ENCODE measurements around the gene SH3RF2.

GRCh38 chr5:145915970-145916638, 20.3 kb upstream of the SH3RF2 start:
- TF ChIP-seq CTCF (IDR thresholded peaks at IDR 0.05 in 2 of 3, conservative IDR thresholded peaks at IDR 0.05 in 1 of 3; ENCODE audit: control insufficient read depth in 2 of 3, extremely low read depth in 1 of 3, insufficient read depth in 1 of 3, low read depth in 3 of 3, low read length in 3 of 3) (no peak), POLR2A (IDR thresholded peaks at IDR 0.05; ENCODE audit: low read depth, low read length) (no peak), SIN3A (IDR thresholded peaks at IDR 0.05; ENCODE audit: low read depth, low read length) (no peak), RAD21 (IDR thresholded peaks at IDR 0.05; ENCODE audit: insufficient read depth, low read depth, low read length) (no peak), SRF (IDR thresholded peaks at IDR 0.05; ENCODE audit: low read depth in 2 of 2, low read length in 2 of 2) (no peak), BHLHE40 (IDR thresholded peaks at IDR 0.05; ENCODE audit: borderline replicate concordance in 1 of 2, low read depth in 2 of 2, low read length in 1 of 2) (no peak), MXI1 (IDR thresholded peaks at IDR 0.05; ENCODE audit: low read depth, low read length) (no peak), PAX8 (IDR thresholded peaks at IDR 0.05) (no peak), IRF3 (IDR thresholded peaks at IDR 0.05) (no peak), EGR1 (IDR thresholded peaks at IDR 0.05; ENCODE audit: borderline replicate concordance in 1 of 2, low read depth in 2 of 2, low read length in 2 of 2) (no peak)

Measured in GM12878 (cell line).